GM18517 (cell line): ENCODE results near the gene TMEM242.

ENCODE experiments used
- ATAC-seq: cut with Tn5 transposase; IDR thresholded peaks from one replicate; pipeline ENCODE4 v1.9.1; 2021; ENCODE audit warnings: mild to moderate bottlenecking, moderate library complexity; ENCODE audit not compliant: unreplicated experiment

The TMEM242 gene

GRCh38 chr6:157253699-157254098 lies 69.6 kb downstream of the TMEM242 start:
- no peak for ATAC-seq

GRCh38 chr6:157253017-157253416 lies 70.3 kb downstream of the TMEM242 start:
- no peak for ATAC-seq

- ATAC-seq: no peak
Observed at GRCh38 chr6:157251586-157252247, 71.6 kb downstream of the TMEM242 start.

- ATAC-seq: no peak
Observed at GRCh38 chr6:157249826-157250225, 73.5 kb downstream of the TMEM242 start.

GRCh38 chr6:157248264-157248663 lies 75.1 kb downstream of the TMEM242 start:
- ATAC-seq: no peak

GRCh38 chr6:157246771-157247484 lies 76.4 kb downstream of the TMEM242 start:
- ATAC-seq: no peak

- ATAC-seq: no peak
Observed at GRCh38 chr6:157246048-157246630, 77.2 kb downstream of the TMEM242 start.

- no peak for ATAC-seq
Observed at GRCh38 chr6:157245436-157245835, 77.9 kb downstream of the TMEM242 start.

GRCh38 chr6:157244780-157245179 lies 78.5 kb downstream of the TMEM242 start:
- no peak for ATAC-seq

- ATAC-seq: no peak
Observed at GRCh38 chr6:157244175-157244574, 79.1 kb downstream of the TMEM242 start.

- no peak for ATAC-seq
Observed at GRCh38 chr6:157242791-157243190, 80.5 kb downstream of the TMEM242 start.

- ATAC-seq: no peak
Observed at GRCh38 chr6:157240960-157241311, 82.4 kb downstream of the TMEM242 start.

GRCh38 chr6:157240059-157240959 lies 83.0 kb downstream of the TMEM242 start:
- ATAC-seq: no peak

- no peak for ATAC-seq
Observed at GRCh38 chr6:157239671-157240058, 83.7 kb downstream of the TMEM242 start.
